ES-I3 (cell line): Measurements from ENCODE around the gene HS2ST1.
"Not testable (repeated sequence)": the region's sequence is repeated elsewhere in the genome, so short reads cannot be mapped to it uniquely, and the experiment has no call there.

Experiments
- H3K36me3 ChIP-seq: 2 replicates; pipeline ENCODE4 v1.6.1; 2013; ENCODE audit warnings: mild to moderate bottlenecking, low read length, control low read depth, moderate library complexity; ENCODE audit not compliant: insufficient read depth
- H3K4me1 ChIP-seq: 2 replicates; pipeline ENCODE4 v1.6.1; 2013; ENCODE audit warnings: mild to moderate bottlenecking, control low read depth, low read length; ENCODE audit not compliant: insufficient read depth
- H3K9ac ChIP-seq: 2 replicates; pipeline ENCODE4 v1.6.1; 2013; ENCODE audit warnings: low read depth, mild to moderate bottlenecking, low read length, moderate library complexity
- H3K9me3 ChIP-seq: 2 replicates; pipeline ENCODE4 v1.6.1; 2013; ENCODE audit warnings: mild to moderate bottlenecking, low read length, moderate library complexity; ENCODE audit not compliant: control insufficient read depth, insufficient read depth

HS2ST1 gene

GRCh38 chr1:87062687-87063086 is 148.3 kb downstream of the HS2ST1 start:
- Histone ChIP-seq H3K9ac (no peak overlapping the region), H3K9me3 (no peaks in the 10 kb centered on the region), H3K4me1 (no peaks in the 10 kb centered on the region), H3K36me3 (no peaks in the 10 kb centered on the region)

GRCh38 chr1:87064309-87064708 is 149.9 kb downstream of the HS2ST1 start:
- Histone ChIP-seq H3K36me3 (no peaks in the 10 kb centered on the region), H3K9ac (no peak overlapping the region), H3K4me1 (no peaks in the 10 kb centered on the region), H3K9me3 (no peaks in the 10 kb centered on the region)

GRCh38 chr1:87064986-87065385 is 150.6 kb downstream of the HS2ST1 start:
- Histone ChIP-seq H3K9ac (no peak overlapping the region), H3K36me3 (no peaks in the 10 kb centered on the region), H3K4me1 (no peaks in the 10 kb centered on the region), H3K9me3 (no peaks in the 10 kb centered on the region)

GRCh38 chr1:87066708-87067107 is 152.3 kb downstream of the HS2ST1 start:
- H3K36me3 ChIP-seq, H3K9me3 ChIP-seq, H3K4me1 ChIP-seq, H3K9ac ChIP-seq: not testable (repeated sequence)

DNA sequence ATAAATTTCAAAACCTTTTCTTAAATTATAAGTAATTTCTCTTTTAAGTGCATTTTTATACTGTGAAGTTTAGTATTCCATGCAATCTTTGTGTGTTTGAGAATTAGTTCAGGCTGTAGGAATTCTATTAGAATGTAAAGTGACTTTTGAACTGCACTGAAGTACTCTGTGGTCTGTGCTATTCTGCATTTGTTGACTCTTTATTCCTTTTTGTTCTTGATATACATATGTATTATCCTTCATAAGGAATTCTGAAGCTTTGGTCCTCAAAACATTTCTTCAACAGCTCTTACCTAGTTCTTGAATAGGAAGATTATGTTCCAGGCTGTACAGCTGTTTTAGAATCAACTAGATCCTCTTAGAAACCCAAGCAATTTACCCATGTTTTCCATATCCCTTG is 158.0 kb downstream of the HS2ST1 start:
- Histone ChIP-seq H3K4me1 (peaks cover 5% of the 10 kb centered on the region; the same call in 1 of the 2 replicates), H3K9me3 (no peaks in the 10 kb centered on the region)

DNA sequence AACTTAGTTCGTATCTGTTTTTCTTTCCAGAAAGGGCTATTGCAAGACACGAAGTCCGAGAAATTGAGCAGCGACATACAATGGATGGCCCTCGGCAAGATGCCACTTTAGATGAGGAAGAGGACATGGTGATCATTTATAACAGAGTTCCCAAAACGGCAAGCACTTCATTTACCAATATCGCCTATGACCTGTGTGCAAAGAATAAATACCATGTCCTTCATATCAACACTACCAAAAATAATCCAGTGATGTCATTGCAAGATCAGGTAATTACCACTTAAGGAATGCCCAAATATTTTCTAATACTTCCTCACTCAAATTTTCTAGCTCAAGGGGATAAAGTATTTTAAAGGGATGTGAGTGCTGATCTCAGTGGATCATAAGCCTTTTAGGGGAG is 158.5 kb downstream of the HS2ST1 start:
- no peaks in the 10 kb centered on the region for H3K36me3 ChIP-seq
- no peak overlapping the region for H3K9ac ChIP-seq
- H3K9me3 ChIP-seq, result no peaks in the 10 kb centered on the region
- H3K4me1 ChIP-seq, result peaks cover 5% of the 10 kb centered on the region; the same call in 1 of the 2 replicates

More for the DNA sequence above, 158.0 kb downstream of the HS2ST1 start:
- H3K9ac ChIP-seq, result no peak overlapping the region
- H3K36me3 ChIP-seq, result no peaks in the 10 kb centered on the region

GRCh38 chr1:87074001-87074795 is 159.8 kb downstream of the HS2ST1 start:
- Histone ChIP-seq H3K9ac (no peak overlapping the region), H3K9me3 (no peaks in the 10 kb centered on the region), H3K36me3 (no peaks in the 10 kb centered on the region), H3K4me1 (peaks cover 5% of the 10 kb centered on the region; the same call in 1 of the 2 replicates)

DNA sequence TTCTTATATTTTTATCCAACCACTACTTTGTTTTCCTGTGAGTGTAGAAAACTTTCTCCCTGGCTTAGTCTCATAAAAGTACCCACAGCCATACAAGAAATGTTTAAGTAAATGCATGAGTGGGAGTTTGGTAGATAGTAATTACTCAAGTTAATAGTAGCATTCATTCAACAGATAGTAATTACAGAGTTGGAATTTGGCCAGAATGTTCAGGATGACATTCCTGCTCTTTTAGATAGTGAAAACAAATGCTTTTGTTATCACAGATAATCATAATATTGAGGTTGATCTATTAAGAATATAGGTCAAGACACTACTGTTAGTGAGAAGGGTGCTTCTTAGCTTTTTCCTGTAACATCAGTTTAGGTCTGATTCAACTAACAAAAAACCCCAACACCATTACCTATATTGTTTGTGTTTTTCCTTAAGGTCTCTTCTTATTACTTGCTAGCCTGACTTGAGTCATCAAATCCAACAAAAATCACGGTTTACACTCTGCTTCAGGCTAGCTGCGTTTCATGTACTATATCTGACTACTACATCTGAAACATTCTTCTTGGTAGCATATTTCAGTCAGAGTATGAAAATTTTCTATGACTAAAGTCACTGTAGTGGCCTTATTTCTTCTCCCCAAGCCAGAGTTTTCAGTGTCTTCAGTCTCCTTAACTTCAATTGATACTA is 163.7 kb downstream of the HS2ST1 start:
- Histone ChIP-seq H3K9me3 (no peaks in the 10 kb centered on the region), H3K36me3 (no peaks in the 10 kb centered on the region), H3K4me1 (peaks cover 5% of the 10 kb centered on the region; the same call in 1 of the 2 replicates), H3K9ac (no peak overlapping the region)

DNA sequence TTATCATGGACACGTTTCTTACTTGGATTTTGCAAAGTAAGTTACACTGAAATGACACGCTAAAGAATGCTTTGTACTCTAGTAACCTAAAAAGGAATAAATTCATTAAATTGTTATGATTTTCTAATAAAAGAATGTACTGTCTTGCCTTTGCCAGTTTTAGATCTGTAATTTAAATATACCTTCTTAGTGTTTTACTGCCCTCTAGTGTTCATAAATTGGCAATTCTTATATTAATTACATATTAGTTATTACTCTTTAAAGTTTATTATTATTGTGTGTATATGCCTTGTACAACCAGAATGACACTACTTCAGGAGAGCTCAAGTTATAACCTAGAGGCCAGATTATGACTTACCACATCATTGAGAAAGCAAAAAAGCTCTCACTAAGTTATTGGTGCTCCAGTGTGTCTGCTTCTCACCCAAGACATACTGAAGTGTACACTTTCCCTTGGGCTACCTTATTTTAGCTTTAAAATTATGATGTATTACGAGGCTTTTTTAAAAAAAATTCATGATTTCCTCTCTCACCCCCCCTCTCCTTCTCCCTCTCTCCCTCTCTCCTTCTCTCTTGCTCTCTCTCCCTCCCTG is 169.9 kb downstream of the HS2ST1 start:
- H3K36me3 ChIP-seq, result no peaks in the 10 kb centered on the region
- H3K9me3 ChIP-seq, result no peaks in the 10 kb centered on the region
- peaks cover 3% of the 10 kb centered on the region for H3K4me1 ChIP-seq
- no peak overlapping the region for H3K9ac ChIP-seq

GRCh38 chr1:87086120-87086519 is 171.7 kb downstream of the HS2ST1 start:
- Histone ChIP-seq H3K4me1 (peaks cover 11% of the 10 kb centered on the region), H3K36me3 (no peaks in the 10 kb centered on the region), H3K9ac (no peak overlapping the region), H3K9me3 (no peaks in the 10 kb centered on the region)

DNA sequence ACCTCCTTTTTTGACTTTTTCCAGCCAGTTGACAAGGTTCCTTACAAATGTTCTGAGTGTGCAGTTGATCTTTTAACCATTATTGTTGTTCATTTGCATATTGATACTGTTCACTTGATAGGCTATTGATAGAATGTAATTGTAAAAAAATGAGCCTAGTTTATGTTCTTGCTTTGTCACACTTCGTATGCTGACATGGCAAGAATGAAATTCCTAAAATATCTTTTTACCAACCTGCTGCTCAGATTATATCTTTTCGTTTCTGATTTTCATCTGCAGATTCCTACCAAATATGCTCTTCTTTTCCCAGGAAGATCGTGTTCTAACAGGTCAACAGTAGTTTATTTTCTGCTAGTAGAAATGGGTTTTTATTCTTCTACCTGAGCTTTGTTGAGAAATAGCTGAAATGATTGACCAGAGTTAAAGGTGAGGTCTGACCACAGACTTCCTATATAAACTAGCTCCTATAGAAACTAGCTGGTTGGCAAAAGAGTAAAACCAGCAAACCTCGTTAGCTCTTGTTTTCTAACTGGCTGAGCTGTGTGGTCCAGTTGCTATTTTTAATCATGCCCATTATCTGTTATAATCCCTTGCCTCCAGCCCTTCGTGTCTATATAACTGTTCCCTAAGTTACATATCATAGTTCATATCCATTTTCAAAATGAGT is 174.8 kb downstream of the HS2ST1 start:
- Histone ChIP-seq H3K4me1 (peaks cover 11% of the 10 kb centered on the region), H3K36me3 (no peaks in the 10 kb centered on the region), H3K9ac (no peak overlapping the region), H3K9me3 (no peaks in the 10 kb centered on the region)

- Histone ChIP-seq H3K4me1 (peaks cover 11% of the 10 kb centered on the region), H3K9ac (no peak overlapping the region), H3K9me3 (no peaks in the 10 kb centered on the region), H3K36me3 (no peaks in the 10 kb centered on the region)
Observed at GRCh38 chr1:87089823-87090222, 175.4 kb downstream of the HS2ST1 start.

GRCh38 chr1:87091425-87091824 is 177.0 kb downstream of the HS2ST1 start:
- Histone ChIP-seq H3K4me1 (peaks cover 11% of the 10 kb centered on the region), H3K9me3 (no peaks in the 10 kb centered on the region), H3K9ac (no peak overlapping the region), H3K36me3 (no peaks in the 10 kb centered on the region)

DNA sequence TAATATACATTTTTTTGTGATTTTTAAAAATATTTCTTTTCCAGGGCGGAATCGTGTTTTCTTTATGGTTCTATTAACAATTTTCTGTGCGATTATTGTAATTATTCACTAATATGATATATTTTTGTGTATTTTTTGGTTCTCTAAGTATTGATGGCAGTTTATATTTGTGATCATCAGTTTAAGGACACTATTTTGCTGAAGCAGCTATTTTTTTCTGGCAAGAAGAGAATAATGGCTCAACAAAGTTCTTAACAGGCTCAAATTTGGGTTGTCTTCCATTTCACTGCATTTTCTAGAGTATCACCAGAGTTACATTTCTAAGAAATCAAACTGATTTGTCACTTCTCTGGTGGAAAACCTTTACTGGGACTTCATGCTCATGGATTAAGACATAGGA is 178.4 kb downstream of the HS2ST1 start:
- H3K9me3 ChIP-seq, result no peaks in the 10 kb centered on the region
- H3K9ac ChIP-seq, result no peak overlapping the region
- H3K4me1 ChIP-seq, result peaks cover 11% of the 10 kb centered on the region
- no peaks in the 10 kb centered on the region for H3K36me3 ChIP-seq
